Omental fat pad (tissue), 4 donors: ENCODE measurements around the gene DCAF8L1. TPM values are rescaled to one million over a fixed set of nuclear protein-coding genes. Genes with fewer than 3 reads are reported as not detected.
"Not testable (repeated sequence)": the region's sequence is repeated elsewhere in the genome, so short reads cannot be mapped to it uniquely, and the experiment has no call there.

Source experiments
- ATAC-seq: fragments of 150-250 bp; one replicate; pipeline ENCODE4 v1.9.1; 2016; ENCODE audit warnings: mild to moderate bottlenecking, moderate library complexity; ENCODE audit not compliant: low FRiP score
- DNase-seq: peaks from one replicate; pipeline ENCODE4 v3.0.0-alpha.2; 2019; ENCODE audit warnings: low spot score
- CTCF ChIP-seq, 3 donors: fragments of 450-650 bp; IDR thresholded peaks; one replicate each; pipeline ENCODE4 v1.5.1; 2016 to 2017; ENCODE audit warnings: antibody characterized with exemption in 3 of 3, mild to moderate bottlenecking in 3 of 3, moderate library complexity in 2 of 3
- total RNA-seq, 4 donors: library from RNA; depleted of rRNA; stranded (reverse); fragments of >200 nt; gene quantifications; one replicate each; pipeline ENCODE4 v1.1.0, GENCODE V29; 2016

The DCAF8L1 gene
- total RNA-seq, 4 donors from 2014 or later, result not detected

GRCh38 chrX:27966955-27967354 lies 14.3 kb downstream of the DCAF8L1 start:
- no peak for TF ChIP-seq CTCF (IDR thresholded peaks at IDR 0.05)
- no peak for ATAC-seq
- no peak for DNase-seq

- no peak for TF ChIP-seq CTCF (IDR thresholded peaks at IDR 0.05)
- ATAC-seq, result no peak
- DNase-seq, result no peak
These were observed 14.8 kb downstream of the DCAF8L1 start for GRCh38 chrX:27966492-27966891.

GRCh38 chrX:27965348-27965747 lies 15.9 kb downstream of the DCAF8L1 start:
- DNase-seq, ATAC-seq: not testable (repeated sequence)

- DNase-seq, result no peak
- ATAC-seq, result no peak
- no peak for TF ChIP-seq CTCF (IDR thresholded peaks at IDR 0.05)
These were observed 16.8 kb downstream of the DCAF8L1 start for GRCh38 chrX:27964432-27964831.

- DNase-seq, ATAC-seq: not testable (repeated sequence)
These were observed 20.8 kb downstream of the DCAF8L1 start for GRCh38 chrX:27960410-27960809.

GRCh38 chrX:27953171-27953570 lies 28.1 kb downstream of the DCAF8L1 start:
- ATAC-seq (no peak), DNase-seq (no peak)
- TF ChIP-seq CTCF (IDR thresholded peaks at IDR 0.05), result no peak

GRCh38 chrX:27933361-27933760 lies 47.9 kb downstream of the DCAF8L1 start:
- DNase-seq, result no peak
- ATAC-seq, result no peak

More at GRCh38 chrX:27933361-27933760, 47.9 kb downstream of the DCAF8L1 start:
- no peak for TF ChIP-seq CTCF (IDR thresholded peaks at IDR 0.05)

Other genes starting within 250 kb of the DCAF8L1 start
- gene MAGEB10, start 173.5 kb downstream of the DCAF8L1 start, total RNA-seq, result not detected